ENCODE results near the gene CCNG2. TPM values are rescaled to one million over a fixed set of nuclear protein-coding genes. Genes with fewer than 3 reads are reported as not detected.

CCNG2 gene
- total RNA-seq, 1 experiment from 2014 or later: 23.5 TPM

DNA sequence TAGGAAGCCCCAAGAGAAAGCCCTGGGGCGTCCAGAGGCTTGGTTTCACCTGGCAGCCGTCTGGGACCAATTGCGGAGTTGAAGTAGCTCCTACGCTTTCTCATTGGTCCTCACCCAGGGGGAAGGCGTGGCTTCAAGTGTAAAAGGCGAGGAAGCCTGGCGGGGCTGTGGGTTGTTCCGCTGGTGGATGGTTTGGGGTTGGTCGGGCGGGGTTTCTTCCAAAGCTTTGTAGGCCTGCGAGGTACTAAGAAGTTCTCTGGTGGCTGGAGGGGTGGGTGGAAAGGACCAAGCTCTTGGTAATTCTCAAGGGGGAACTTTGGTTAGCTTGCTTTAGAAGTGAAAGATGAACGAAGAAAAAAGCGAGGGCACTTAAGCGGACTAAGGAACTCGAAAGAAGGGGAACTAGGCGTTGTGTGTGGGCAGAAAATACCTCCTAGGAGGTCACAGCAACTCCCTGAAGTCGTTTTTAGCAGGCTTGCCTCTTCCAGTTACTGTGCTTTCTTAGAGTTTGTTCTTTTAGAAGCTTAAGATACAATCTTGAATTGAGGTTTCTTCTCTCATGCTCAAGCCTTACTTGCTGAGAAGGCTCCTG lies 36.6 kb downstream of the CCNG2 start:
- H3K27ac Mint-ChIP-seq (ENCODE audit: low read depth, unreplicated experiment): no peak overlapping the region
- H3K4me1 Mint-ChIP-seq (ENCODE audit: insufficient read depth, unreplicated experiment): no peaks in the 10 kb centered on the region
- no peaks in the 10 kb centered on the region for H3K36me3 Mint-ChIP-seq (ENCODE audit: insufficient read depth, unreplicated experiment)
- CTCF ChIA-PET: interaction anchor here (2.8 kb wide), 1 partner anchor 10 kb away, joined by 20 read pairs; no protein-coding TSS in a partner anchor
- DNase-seq (ENCODE audit: unreplicated experiment): no peak
- H3K27me3 Mint-ChIP-seq (ENCODE audit: insufficient read depth, unreplicated experiment): no peaks in the 10 kb centered on the region
- no TSS peak for BruUV-seq (replicated peaks)
- POLR2A ChIA-PET: interaction anchor here (0.8 to 1.2 kb wide), 3 partner anchors 20 to 35 kb away, joined by 3 to 5 read pairs (median 4); no protein-coding TSS in a partner anchor
- H3K4me3 Mint-ChIP-seq (ENCODE audit: unreplicated experiment): no peak overlapping the region
- no peaks in the 10 kb centered on the region for H3K9me3 Mint-ChIP-seq (ENCODE audit: unreplicated experiment)
- TF ChIP-seq CTCF (IDR thresholded peaks at IDR 0.05; ENCODE audit: unreplicated experiment): no peak
- intact Hi-C loops (cut with micrococcal nuclease): no loop called here

DNA sequence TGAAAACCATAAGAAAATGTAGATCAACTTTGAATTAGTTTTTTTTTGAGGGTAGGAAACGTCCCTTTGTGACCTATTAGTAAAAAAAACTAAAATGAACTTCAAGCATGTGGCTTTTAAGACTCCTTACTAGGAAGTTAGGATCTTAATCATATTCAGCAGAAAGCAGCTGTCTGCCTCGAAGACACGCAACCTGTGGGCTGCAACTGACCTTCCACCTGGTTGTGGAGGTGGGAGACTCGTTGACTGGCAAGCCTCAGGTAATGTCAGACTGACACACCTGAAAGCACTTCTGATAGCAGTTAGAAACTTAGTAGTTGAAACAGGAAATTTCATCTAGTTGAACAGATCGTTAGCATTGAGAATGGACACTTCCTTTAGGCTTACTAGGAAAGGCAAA lies 37.4 kb downstream of the CCNG2 start:
- no peak overlapping the region for H3K27ac Mint-ChIP-seq (ENCODE audit: low read depth, unreplicated experiment)
- no peaks in the 10 kb centered on the region for H3K4me1 Mint-ChIP-seq (ENCODE audit: insufficient read depth, unreplicated experiment)
- H3K9me3 Mint-ChIP-seq (ENCODE audit: unreplicated experiment): no peaks in the 10 kb centered on the region
- CTCF ChIA-PET: interaction anchor here (2.8 kb wide), 1 partner anchor 9 kb away, joined by 20 read pairs; no protein-coding TSS in a partner anchor
- H3K4me3 Mint-ChIP-seq (ENCODE audit: unreplicated experiment): no peak overlapping the region
- POLR2A ChIA-PET: interaction anchor here (1.0 to 1.2 kb wide), 2 partner anchors 20 to 25 kb away, joined by 3 to 4 read pairs; no protein-coding TSS in a partner anchor
- H3K36me3 Mint-ChIP-seq (ENCODE audit: insufficient read depth, unreplicated experiment): no peaks in the 10 kb centered on the region
- no peak for TF ChIP-seq CTCF (IDR thresholded peaks at IDR 0.05; ENCODE audit: unreplicated experiment)
- H3K27me3 Mint-ChIP-seq (ENCODE audit: insufficient read depth, unreplicated experiment): no peaks in the 10 kb centered on the region
- no TSS peak for BruUV-seq (replicated peaks)
- intact Hi-C loops (cut with micrococcal nuclease): no loop called here
- no peak for DNase-seq (ENCODE audit: unreplicated experiment)

GRCh38 chr4:77194989-77195388 lies 38.0 kb downstream of the CCNG2 start:
- no peaks in the 10 kb centered on the region for H3K36me3 Mint-ChIP-seq (ENCODE audit: insufficient read depth, unreplicated experiment)
- BruUV-seq (replicated peaks): no TSS peak
- no peaks in the 10 kb centered on the region for H3K27me3 Mint-ChIP-seq (ENCODE audit: insufficient read depth, unreplicated experiment)
- H3K4me3 Mint-ChIP-seq (ENCODE audit: unreplicated experiment): no peak overlapping the region
- intact Hi-C loops (cut with micrococcal nuclease): no loop called here
- no peak overlapping the region for H3K27ac Mint-ChIP-seq (ENCODE audit: low read depth, unreplicated experiment)
- no peak for DNase-seq (ENCODE audit: unreplicated experiment)
- no peaks in the 10 kb centered on the region for H3K9me3 Mint-ChIP-seq (ENCODE audit: unreplicated experiment)
- no peaks in the 10 kb centered on the region for H3K4me1 Mint-ChIP-seq (ENCODE audit: insufficient read depth, unreplicated experiment)
- POLR2A ChIA-PET: interaction anchor here (1.2 kb wide), 1 partner anchor 26 kb away, joined by 4 read pairs; no protein-coding TSS in a partner anchor
- CTCF ChIA-PET: interaction anchor here (2.8 kb wide), 1 partner anchor 8 kb away, joined by 20 read pairs; no protein-coding TSS in a partner anchor
- no peak for TF ChIP-seq CTCF (IDR thresholded peaks at IDR 0.05; ENCODE audit: unreplicated experiment)

- POLR2A ChIA-PET: interaction anchor here (1.1 kb wide), 1 partner anchor 7 kb away, joined by 4 read pairs; no protein-coding TSS in a partner anchor
- Mint-ChIP-seq H3K9me3 (ENCODE audit: unreplicated experiment) (no peaks in the 10 kb centered on the region), H3K27me3 (ENCODE audit: insufficient read depth, unreplicated experiment) (no peaks in the 10 kb centered on the region)
Observed at GRCh38 chr4:77196866-77197265, 39.9 kb downstream of the CCNG2 start.

More at GRCh38 chr4:77196866-77197265, 39.9 kb downstream of the CCNG2 start:
- CTCF ChIA-PET: interaction anchor here (10.0 kb wide), 1 partner anchor 101 kb away, joined by 102 read pairs; no protein-coding TSS in a partner anchor
- Mint-ChIP-seq H3K4me1 (ENCODE audit: insufficient read depth, unreplicated experiment) (peaks cover 9% of the 10 kb centered on the region), H3K27ac (ENCODE audit: low read depth, unreplicated experiment) (no peak overlapping the region), H3K36me3 (ENCODE audit: insufficient read depth, unreplicated experiment) (no peaks in the 10 kb centered on the region), H3K4me3 (ENCODE audit: unreplicated experiment) (no peak overlapping the region)
- DNase-seq (ENCODE audit: unreplicated experiment): no peak
- BruUV-seq (replicated peaks): no TSS peak
- intact Hi-C loops (cut with micrococcal nuclease): no loop called here
- no peak for TF ChIP-seq CTCF (IDR thresholded peaks at IDR 0.05; ENCODE audit: unreplicated experiment)

All from MCF 10A (cell line).